CD4-positive, alpha-beta T cell treated with Interleukin-12 subunit alpha and Interleukin-12 subunit beta, for 1 hour (primary cell): ENCODE data around the gene TDRD12.

Source experiments
- DNase-seq: peaks from one replicate; pipeline ENCODE4 v3.0.0-alpha.2; 2020

The TDRD12 gene

DNA sequence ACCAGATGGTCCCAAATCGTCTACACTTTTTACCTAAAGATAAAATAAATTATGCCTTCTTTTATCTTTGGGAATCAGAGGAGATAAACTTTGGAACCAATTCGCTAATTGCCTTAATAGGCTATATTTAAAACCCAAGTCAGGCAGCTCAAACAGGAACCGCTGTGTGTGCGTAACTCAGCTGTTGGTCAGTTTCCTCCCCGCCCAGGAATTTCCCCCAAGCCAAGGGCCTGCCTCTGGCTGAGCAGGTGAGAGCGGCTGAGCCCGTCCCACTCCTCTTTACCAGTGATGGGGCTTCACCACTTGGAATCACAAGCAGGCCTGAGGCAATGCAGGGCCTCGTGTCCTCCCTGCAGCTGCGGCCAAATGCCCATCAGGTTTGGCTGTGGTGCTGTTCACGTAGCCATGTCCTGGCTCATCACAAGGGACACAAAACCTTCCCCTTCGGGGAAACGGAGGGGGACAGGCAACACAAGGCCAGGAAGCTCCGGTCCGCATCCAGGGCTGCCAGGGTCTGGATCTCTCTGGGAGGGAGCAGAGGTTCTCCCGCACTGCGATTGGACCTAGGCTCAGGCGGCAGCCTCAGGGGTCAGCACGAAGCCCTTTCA, 150.5 kb downstream of the TDRD12 start:
- DNase-seq: no peak

DNA sequence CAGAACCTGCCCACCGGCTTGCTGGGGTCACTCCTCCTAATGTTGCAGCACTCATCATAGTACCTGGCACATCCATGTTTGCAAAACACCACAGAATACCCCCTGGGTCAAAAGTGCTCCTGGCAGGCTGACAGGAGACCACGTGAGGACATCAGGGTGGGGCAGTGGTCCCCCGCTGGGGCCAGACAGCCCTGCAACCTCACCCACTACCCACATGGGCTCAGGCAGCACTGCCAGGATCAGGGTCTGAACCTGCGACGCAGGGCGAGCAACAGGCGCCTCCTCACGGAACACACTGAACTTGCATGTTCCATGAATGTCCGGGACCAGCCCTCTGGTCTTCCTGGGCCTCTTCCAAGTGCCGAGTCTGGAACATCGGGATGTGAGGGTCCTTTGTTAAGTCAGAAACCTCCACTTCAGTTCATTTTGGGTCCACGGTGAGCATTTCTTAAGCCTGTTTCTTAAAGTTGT, 151.4 kb downstream of the TDRD12 start:
- DNase-seq: no peak

DNA sequence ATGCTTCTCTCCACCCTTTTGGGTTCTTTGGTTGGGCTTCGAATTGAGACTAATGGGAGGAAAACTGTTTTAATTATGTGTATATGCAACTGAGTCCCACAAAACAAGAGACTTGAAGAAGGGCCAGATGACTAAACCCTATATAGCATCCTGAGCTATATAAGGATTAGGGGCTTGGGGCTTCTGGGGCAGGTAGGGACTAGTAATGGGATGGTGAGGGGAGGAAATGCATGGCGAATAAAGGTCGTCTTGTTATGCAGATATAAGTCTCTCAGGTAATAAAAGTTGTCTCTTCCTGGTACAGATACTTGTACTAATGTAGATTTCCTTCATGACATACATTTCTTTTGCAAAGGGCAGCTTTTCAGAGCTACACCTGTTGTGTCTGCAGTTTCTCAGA, 152.8 kb downstream of the TDRD12 start:
- no peak for DNase-seq

- no peak for DNase-seq
Measured at GRCh38 chr19:32873247-32873959, 153.8 kb downstream of the TDRD12 start.

GRCh38 chr19:32874605-32875004, 155.0 kb downstream of the TDRD12 start:
- DNase-seq: no peak

GRCh38 chr19:32875428-32875827, 155.9 kb downstream of the TDRD12 start:
- no peak for DNase-seq

DNA sequence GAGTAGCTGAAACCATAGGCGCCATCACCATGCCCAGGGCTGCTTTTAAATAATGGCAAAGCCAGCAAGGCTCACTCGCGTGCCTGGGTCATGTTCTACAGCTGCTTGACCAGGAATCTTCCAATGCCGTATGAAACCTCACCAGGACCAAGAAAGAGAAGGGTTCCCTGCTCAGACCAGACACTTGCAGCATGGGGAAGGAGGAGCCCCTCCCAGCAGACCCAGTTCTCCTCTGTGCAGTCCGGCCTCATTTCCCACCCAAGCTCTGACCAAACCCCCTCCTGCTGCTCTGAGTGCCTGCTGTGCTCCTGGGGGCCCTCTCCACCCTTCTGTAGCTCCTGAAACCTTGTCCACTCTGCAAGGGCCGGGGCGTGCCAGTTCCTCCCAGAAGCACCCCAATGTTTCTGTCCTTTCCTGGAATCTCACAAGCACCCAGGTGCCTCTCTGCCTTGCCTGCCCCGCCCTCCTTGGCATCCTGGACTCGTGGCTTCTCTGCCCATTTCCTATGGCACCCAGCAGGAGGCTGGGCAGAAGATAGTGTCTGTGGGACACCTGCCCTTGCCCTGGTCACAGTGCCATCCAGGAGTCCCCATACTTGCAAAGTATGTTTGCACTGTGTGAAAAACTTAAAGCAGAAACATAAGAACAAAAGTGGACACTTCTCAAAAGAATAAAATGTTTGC, 156.8 kb downstream of the TDRD12 start:
- no peak for DNase-seq

- DNase-seq: no peak
Measured at GRCh38 chr19:32876919-32877285, 157.3 kb downstream of the TDRD12 start.
